NCI-H524 (cell line): ENCODE data around the gene ACVR1B.
A peak's percentile ranks its signal among the peaks of the same experiment; 100 is the strongest.

ENCODE experiments used
- DNase-seq, 2 experiments: peaks; one replicate each; lab custom pipeline; 2025; lab: John Stamatoyannopoulos, UW

Gene ACVR1B

GRCh38 chr12:51917041-51917590 lies 34.4 kb upstream of the ACVR1B start:
- no peak for DNase-seq

- DNase-seq = peak in 1 of 2 experiments; percentile 19
Measured at GRCh38 chr12:51917746-51918453, 33.6 kb upstream of the ACVR1B start.

GRCh38 chr12:51920046-51920445 lies 31.5 kb upstream of the ACVR1B start:
- no peak for DNase-seq

GRCh38 chr12:51921017-51921725 lies 30.3 kb upstream of the ACVR1B start:
- peak; percentile 54 to 83 for DNase-seq

GRCh38 chr12:51922146-51922545 lies 29.4 kb upstream of the ACVR1B start:
- no peak for DNase-seq

- DNase-seq = no peak
Measured at GRCh38 chr12:51922762-51923505, 28.6 kb upstream of the ACVR1B start.

- DNase-seq = no peak
Measured at GRCh38 chr12:51923506-51924365, 27.8 kb upstream of the ACVR1B start.

GRCh38 chr12:51924551-51925319 lies 26.8 kb upstream of the ACVR1B start:
- DNase-seq = no peak

GRCh38 chr12:51925346-51926063 lies 26.0 kb upstream of the ACVR1B start:
- DNase-seq = no peak

GRCh38 chr12:51926064-51926632 lies 25.4 kb upstream of the ACVR1B start:
- DNase-seq = no peak

GRCh38 chr12:51926718-51927117 lies 24.8 kb upstream of the ACVR1B start:
- peak in 1 of 2 experiments; percentile 33 for DNase-seq

GRCh38 chr12:51932218-51933076 lies 19.1 kb upstream of the ACVR1B start:
- no peak for DNase-seq

GRCh38 chr12:51934080-51934479 lies 17.4 kb upstream of the ACVR1B start:
- DNase-seq = no peak

- DNase-seq = peak; percentile 76 to 88
Measured at GRCh38 chr12:51937926-51938325, 13.6 kb upstream of the ACVR1B start.

GRCh38 chr12:51938726-51939125 lies 12.8 kb upstream of the ACVR1B start:
- no peak for DNase-seq

GRCh38 chr12:51941011-51941581 lies 10.4 kb upstream of the ACVR1B start:
- peak; percentile 55 to 78 for DNase-seq

- DNase-seq = no peak
Measured at GRCh38 chr12:51941604-51942003, 9.9 kb upstream of the ACVR1B start.

GRCh38 chr12:51942056-51942455 lies 9.4 kb upstream of the ACVR1B start:
- DNase-seq = no peak
